DOHH2 (cell line): Measurements from ENCODE around the gene MYF5.

Experiments
- H3F3A ChIP-seq: fragments of 200-600 bp; sonication (generic), shearing (Covaris generic); 2 replicates; pipeline ENCODE4 v1.6.0; 2016; ENCODE audit warnings: antibody characterized with exemption, mild to moderate bottlenecking; ENCODE audit not compliant: control insufficient read depth, insufficient read depth
- H3K27ac ChIP-seq: fragments of 200-600 bp; sonication (generic); 2 replicates; pipeline ENCODE4 v1.5.1; 2014; ENCODE audit warnings: low read depth, mild to moderate bottlenecking, low read length, moderate library complexity
- H3K27me3 ChIP-seq: fragments of 200-600 bp; sonication (generic); 2 replicates; pipeline ENCODE4 v1.6.1; 2014; ENCODE audit warnings: mild to moderate bottlenecking, low read length, mixed read lengths; ENCODE audit not compliant: control insufficient read depth
- H3K36me3 ChIP-seq: fragments of 200-600 bp; sonication (generic); 2 replicates; pipeline ENCODE4 v1.6.1; 2014; ENCODE audit warnings: mild to moderate bottlenecking, low read length, moderate library complexity, mixed read lengths; ENCODE audit not compliant: control insufficient read depth
- H3K4me1 ChIP-seq: fragments of 200-600 bp; sonication (generic); 2 replicates; pipeline ENCODE4 v1.6.1; 2014; ENCODE audit warnings: mild to moderate bottlenecking, low read length, mixed read lengths; ENCODE audit not compliant: control insufficient read depth
- H3K4me2 ChIP-seq: fragments of 200-600 bp; sonication (generic); 2 replicates; pipeline ENCODE4 v1.6.0; 2014; ENCODE audit warnings: mild to moderate bottlenecking, low read length, moderate library complexity
- H3K4me3 ChIP-seq: fragments of 200-600 bp; sonication (generic); 2 replicates; pipeline ENCODE4 v1.5.1; 2014; ENCODE audit warnings: mild to moderate bottlenecking, low read length, mixed read lengths
- H3K79me2 ChIP-seq: fragments of 200-600 bp; sonication (generic); 2 replicates; pipeline ENCODE4 v1.6.1; 2014; ENCODE audit warnings: mild to moderate bottlenecking, low read length, mixed read lengths; ENCODE audit not compliant: control insufficient read depth
- H3K9me2 ChIP-seq: fragments of 200-600 bp; sonication (generic); replicated peaks from 2 replicates; pipeline ENCODE4 v1.6.1; 2014; ENCODE audit warnings: mild to moderate bottlenecking, low read length, mixed read lengths; ENCODE audit not compliant: control insufficient read depth
- H3K9me3 ChIP-seq: fragments of 200-600 bp; sonication (generic); 2 replicates; pipeline ENCODE4 v1.6.1; 2014; ENCODE audit warnings: antibody characterized with exemption, low read length, mixed read lengths; ENCODE audit not compliant: control insufficient read depth, insufficient read depth
- H4K20me1 ChIP-seq: fragments of 200-600 bp; sonication (generic); 2 replicates; pipeline ENCODE4 v1.6.0; 2014; ENCODE audit warnings: low read depth, mild to moderate bottlenecking, antibody characterized with exemption, low read length, moderate library complexity; ENCODE audit not compliant: control insufficient read depth, insufficient read depth
- EZH2phosphoT487 ChIP-seq: fragments of 200-600 bp; sonication (generic); IDR thresholded peaks from 2 replicates; pipeline ENCODE4 v1.6.1; 2017; ENCODE audit warnings: borderline replicate concordance, mild to moderate bottlenecking, antibody characterized with exemption, low read length, moderate library complexity, mixed read lengths
- TF ChIP-seq, protein P1 (sequence below): fragments of 200-600 bp; sonication (generic); IDR thresholded peaks from one replicate; pipeline ENCODE4 v1.5.1; 2014; ENCODE audit warnings: antibody characterized with exemption, mild to moderate bottlenecking, low read depth, low read length; ENCODE audit not compliant: poor library complexity, severe bottlenecking

The MYF5 gene

DNA sequence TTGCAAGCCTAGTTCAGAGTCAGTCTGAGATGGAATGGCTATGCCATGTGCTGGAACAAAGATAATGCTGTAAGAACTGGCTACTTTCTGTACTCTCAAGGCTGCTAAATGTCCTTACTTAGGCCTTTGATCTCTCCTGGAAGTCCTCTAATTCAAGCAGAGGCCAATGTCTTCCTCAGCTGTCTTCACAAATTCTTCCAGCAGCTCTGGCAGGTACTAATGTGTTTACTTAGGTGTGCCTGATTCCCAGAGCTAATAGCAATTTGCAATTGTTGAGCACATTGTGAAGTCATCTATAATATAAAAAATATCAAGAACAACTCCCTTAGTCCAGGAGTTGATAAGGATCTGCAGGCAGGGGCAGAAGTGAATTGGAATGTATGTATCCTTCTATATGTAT, 3.8 kb upstream of the MYF5 start:
- Histone ChIP-seq H3K79me2 (no peaks in the 10 kb centered on the region), H4K20me1 (no peaks in the 10 kb centered on the region), H3K36me3 (no peaks in the 10 kb centered on the region), H3K27ac (no peak overlapping the region), H3F3A (no peaks in the 10 kb centered on the region), H3K9me3 (no peaks in the 10 kb centered on the region), H3K27me3 (no peaks in the 10 kb centered on the region), H3K4me3 (no peak overlapping the region), H3K4me2 (no peak overlapping the region), H3K9me2 (no peaks in the 10 kb centered on the region), H3K4me1 (no peaks in the 10 kb centered on the region)
- TF ChIP-seq EZH2phosphoT487, result no peak
- TF ChIP-seq, protein P1, sequence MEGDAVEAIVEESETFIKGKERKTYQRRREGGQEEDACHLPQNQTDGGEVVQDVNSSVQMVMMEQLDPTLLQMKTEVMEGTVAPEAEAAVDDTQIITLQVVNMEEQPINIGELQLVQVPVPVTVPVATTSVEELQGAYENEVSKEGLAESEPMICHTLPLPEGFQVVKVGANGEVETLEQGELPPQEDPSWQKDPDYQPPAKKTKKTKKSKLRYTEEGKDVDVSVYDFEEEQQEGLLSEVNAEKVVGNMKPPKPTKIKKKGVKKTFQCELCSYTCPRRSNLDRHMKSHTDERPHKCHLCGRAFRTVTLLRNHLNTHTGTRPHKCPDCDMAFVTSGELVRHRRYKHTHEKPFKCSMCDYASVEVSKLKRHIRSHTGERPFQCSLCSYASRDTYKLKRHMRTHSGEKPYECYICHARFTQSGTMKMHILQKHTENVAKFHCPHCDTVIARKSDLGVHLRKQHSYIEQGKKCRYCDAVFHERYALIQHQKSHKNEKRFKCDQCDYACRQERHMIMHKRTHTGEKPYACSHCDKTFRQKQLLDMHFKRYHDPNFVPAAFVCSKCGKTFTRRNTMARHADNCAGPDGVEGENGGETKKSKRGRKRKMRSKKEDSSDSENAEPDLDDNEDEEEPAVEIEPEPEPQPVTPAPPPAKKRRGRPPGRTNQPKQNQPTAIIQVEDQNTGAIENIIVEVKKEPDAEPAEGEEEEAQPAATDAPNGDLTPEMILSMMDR, result no peak

DNA sequence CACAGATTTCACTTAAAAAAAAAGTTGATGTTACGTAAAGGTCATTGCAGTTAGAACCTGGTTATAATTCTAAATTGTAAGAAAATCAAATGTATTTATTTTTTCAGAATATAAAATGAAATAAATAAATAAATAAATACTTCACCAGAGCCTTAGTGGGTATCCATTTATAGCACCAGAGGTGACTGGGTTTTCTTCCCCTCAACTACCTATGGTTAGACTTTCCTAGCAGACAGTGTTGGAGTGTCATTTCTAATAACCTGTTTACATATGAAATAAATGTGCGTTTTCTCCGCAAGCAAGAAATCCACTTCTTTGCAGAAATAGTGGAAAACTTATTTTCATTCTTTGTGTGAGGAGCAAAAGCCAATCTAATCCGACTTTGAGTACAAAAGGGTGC, 3.3 kb upstream of the MYF5 start:
- Histone ChIP-seq H3K4me1 (no peaks in the 10 kb centered on the region), H3F3A (no peaks in the 10 kb centered on the region), H3K9me3 (no peaks in the 10 kb centered on the region), H3K36me3 (no peaks in the 10 kb centered on the region), H3K9me2 (no peaks in the 10 kb centered on the region), H4K20me1 (no peaks in the 10 kb centered on the region), H3K4me2 (no peak overlapping the region), H3K27me3 (no peaks in the 10 kb centered on the region), H3K79me2 (no peaks in the 10 kb centered on the region), H3K27ac (no peak overlapping the region), H3K4me3 (no peak overlapping the region)
- no peak for TF ChIP-seq EZH2phosphoT487
- TF ChIP-seq, protein P1, result no peak

DNA sequence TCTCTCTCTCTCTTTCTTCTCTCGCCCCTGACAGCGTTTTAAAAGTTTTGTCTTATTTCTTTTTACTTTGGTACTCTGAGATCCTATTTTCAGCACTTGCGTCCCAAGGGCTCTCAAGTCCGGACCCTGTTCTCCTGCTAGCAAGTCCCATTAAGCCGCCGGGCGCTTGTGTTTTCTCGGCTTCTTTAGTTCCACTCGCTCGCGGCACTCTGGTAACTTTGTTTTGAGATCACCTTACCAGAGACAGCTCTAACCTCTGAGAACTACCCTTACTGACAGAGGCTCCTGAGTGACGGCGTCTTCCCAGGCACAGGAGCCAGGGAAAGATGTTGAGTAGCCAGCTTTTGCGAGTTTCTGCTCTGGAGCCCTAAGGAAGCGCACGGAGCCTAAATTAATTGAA, 2.7 kb upstream of the MYF5 start:
- Histone ChIP-seq H3K27ac (no peak overlapping the region), H3K9me3 (no peaks in the 10 kb centered on the region), H3K36me3 (no peaks in the 10 kb centered on the region), H3K79me2 (no peaks in the 10 kb centered on the region), H3K4me1 (no peaks in the 10 kb centered on the region), H4K20me1 (no peaks in the 10 kb centered on the region), H3K9me2 (no peaks in the 10 kb centered on the region), H3K4me2 (no peak overlapping the region), H3K27me3 (no peaks in the 10 kb centered on the region), H3K4me3 (no peak overlapping the region), H3F3A (no peaks in the 10 kb centered on the region)
- TF ChIP-seq, protein P1, result no peak
- no peak for TF ChIP-seq EZH2phosphoT487

DNA sequence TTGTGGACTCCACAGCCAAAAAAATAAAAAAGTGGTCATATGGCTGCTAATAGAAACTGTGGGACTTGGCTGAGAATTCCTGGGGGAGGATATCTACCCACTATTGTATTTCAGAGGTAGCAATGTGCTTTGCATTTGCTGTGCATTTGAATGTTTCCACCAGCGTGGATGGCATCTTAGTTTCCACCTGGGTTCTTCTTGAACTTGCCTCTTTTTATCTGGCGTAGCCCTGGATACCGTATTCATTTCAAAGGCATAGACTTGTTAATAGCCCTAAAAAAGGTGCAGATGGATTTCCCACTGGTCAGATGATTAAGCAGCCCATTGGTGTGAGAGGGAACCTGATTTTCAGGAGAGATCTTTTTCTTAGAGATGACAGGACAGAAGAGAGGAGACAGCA, 1.9 kb upstream of the MYF5 start:
- no peaks in the 10 kb centered on the region for H3K9me2 ChIP-seq
- no peaks in the 10 kb centered on the region for H4K20me1 ChIP-seq
- no peaks in the 10 kb centered on the region for H3K9me3 ChIP-seq
- H3K27ac ChIP-seq, result no peak overlapping the region
- H3K4me2 ChIP-seq, result no peak overlapping the region
- no peak overlapping the region for H3K4me3 ChIP-seq
- H3K4me1 ChIP-seq, result no peaks in the 10 kb centered on the region
- TF ChIP-seq, protein P1, result no peak
- TF ChIP-seq EZH2phosphoT487, result no peak
- no peaks in the 10 kb centered on the region for H3K27me3 ChIP-seq
- no peaks in the 10 kb centered on the region for H3K79me2 ChIP-seq
- no peaks in the 10 kb centered on the region for H3K36me3 ChIP-seq
- no peaks in the 10 kb centered on the region for H3F3A ChIP-seq
